ENCODE data around the gene ARL5B.

The ARL5B gene

GRCh38 chr10:18703521-18703920, 44.3 kb downstream of the ARL5B start:
- DNase-seq (ENCODE audit: low spot score) = no peak

- no peak for DNase-seq (ENCODE audit: low spot score)
Measured at GRCh38 chr10:18710201-18710653, 51.0 kb downstream of the ARL5B start.

- no peak for DNase-seq (ENCODE audit: low spot score)
Measured at GRCh38 chr10:18713077-18713476, 53.8 kb downstream of the ARL5B start.

GRCh38 chr10:18718991-18719390, 59.8 kb downstream of the ARL5B start:
- no peak for DNase-seq (ENCODE audit: low spot score)

- no peak for DNase-seq (ENCODE audit: low spot score)
Measured at GRCh38 chr10:18719811-18720210, 60.6 kb downstream of the ARL5B start.

GRCh38 chr10:18721067-18721466, 61.8 kb downstream of the ARL5B start:
- DNase-seq (ENCODE audit: low spot score) = no peak

GRCh38 chr10:18723801-18724200, 64.6 kb downstream of the ARL5B start:
- no peak for DNase-seq (ENCODE audit: low spot score)
